Activated naive CD4-positive, alpha-beta T cell treated with Interleukin-2 at 50 U/mL for 16 hours (primary cell): ENCODE results near the gene TECTA.

Experiments used
- DNase-seq: peaks from one replicate; pipeline ENCODE4 v3.0.0-alpha.2; 2020

Gene TECTA, protein sequence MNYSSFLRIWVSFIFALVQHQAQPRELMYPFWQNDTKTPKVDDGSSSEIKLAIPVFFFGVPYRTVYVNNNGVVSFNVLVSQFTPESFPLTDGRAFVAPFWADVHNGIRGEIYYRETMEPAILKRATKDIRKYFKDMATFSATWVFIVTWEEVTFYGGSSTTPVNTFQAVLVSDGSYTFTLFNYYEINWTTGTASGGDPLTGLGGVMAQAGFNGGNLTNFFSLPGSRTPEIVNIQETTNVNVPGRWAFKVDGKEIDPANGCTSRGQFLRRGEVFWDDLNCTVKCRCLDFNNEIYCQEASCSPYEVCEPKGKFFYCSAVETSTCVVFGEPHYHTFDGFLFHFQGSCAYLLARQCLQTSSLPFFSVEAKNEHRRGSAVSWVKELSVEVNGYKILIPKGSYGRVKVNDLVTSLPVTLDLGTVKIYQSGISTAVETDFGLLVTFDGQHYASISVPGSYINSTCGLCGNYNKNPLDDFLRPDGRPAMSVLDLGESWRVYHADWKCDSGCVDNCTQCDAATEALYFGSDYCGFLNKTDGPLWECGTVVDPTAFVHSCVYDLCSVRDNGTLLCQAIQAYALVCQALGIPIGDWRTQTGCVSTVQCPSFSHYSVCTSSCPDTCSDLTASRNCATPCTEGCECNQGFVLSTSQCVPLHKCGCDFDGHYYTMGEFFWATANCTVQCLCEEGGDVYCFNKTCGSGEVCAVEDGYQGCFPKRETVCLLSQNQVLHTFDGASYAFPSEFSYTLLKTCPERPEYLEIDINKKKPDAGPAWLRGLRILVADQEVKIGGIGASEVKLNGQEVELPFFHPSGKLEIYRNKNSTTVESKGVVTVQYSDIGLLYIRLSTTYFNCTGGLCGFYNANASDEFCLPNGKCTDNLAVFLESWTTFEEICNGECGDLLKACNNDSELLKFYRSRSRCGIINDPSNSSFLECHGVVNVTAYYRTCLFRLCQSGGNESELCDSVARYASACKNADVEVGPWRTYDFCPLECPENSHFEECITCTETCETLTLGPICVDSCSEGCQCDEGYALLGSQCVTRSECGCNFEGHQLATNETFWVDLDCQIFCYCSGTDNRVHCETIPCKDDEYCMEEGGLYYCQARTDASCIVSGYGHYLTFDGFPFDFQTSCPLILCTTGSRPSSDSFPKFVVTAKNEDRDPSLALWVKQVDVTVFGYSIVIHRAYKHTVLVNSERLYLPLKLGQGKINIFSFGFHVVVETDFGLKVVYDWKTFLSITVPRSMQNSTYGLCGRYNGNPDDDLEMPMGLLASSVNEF (N-terminal part only)

DNA sequence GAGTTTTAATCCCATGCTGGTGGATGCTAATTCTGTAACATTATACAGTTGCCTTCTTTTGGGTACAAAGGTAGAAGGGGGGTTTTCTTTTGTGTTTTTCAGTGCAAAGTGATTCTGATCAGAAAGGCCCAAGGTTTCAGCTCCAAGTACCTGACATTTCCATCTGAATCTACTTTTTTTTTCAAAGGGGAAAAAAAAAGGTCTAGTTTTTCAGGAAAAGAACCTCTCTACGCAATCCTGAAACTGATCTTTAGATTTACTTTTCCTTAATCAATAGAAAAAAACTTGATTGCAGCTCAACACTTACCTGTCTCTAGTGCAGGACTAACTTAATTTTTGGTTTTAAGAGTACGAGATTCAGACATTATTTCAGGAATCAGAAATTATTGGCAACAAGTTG, at the start of gene TECTA:
Gene TECTA, plus strand, starts transcription at position 301 of the 400 bp plus-strand sequence. CDS start 1,423 bp downstream, outside the sequence.
- DNase-seq = no peak

DNA sequence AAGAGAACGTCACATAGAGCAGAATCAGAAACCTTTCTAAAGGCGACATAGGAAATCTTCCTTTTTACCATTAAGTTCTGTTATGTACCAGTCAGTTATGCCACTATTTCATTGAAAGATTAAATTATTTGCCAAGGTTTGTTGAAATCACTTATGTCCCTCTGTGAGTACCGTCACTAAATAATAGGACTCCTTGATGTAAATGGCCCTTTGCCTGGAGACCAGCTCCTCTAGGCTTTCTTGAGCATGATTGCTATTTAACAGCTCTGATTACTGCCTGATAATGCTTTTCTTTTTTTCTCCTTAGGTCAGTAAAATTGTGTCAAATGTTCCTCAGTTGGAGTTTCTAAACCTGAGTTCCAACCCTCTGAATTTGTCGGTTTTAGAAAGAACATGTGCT, 47.8 kb upstream of the TECTA start:
- no peak for DNase-seq

DNA sequence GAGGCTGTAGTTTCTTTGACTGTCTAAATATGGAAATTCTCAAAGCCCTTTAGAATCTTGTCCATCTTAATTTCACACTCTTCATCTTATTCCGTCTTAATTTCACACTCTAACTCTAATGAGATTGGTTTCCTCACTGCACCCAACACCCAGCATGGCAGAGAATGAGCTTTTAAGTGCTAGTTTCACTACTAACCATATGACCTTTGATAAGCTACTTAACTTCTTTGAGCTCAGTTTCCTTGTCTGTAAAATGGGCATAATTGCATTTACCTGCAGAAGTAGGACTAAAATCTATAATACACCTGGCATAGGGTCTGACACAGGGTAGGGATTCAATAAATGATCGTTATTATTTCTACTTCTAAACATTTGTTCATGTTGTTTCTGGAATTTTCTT, 46.8 kb upstream of the TECTA start:
- no peak for DNase-seq

DNA sequence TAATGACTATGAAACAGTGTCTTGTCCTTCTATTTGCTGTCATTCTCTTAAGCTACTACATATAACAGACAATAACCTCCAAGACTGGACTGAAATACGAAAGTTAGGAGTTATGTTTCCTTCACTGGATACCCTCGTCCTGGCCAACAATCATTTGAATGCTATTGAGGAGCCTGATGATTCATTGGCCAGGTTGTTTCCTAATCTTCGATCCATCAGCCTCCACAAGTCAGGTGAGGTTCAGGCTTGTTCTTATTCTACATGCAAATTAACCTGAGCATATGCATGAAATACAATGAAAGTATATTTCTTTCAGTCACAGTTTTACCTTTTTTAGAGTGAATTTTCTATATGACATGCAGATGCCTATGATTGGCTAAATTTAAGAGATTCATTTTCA, 46.0 kb upstream of the TECTA start:
- no peak for DNase-seq

DNA sequence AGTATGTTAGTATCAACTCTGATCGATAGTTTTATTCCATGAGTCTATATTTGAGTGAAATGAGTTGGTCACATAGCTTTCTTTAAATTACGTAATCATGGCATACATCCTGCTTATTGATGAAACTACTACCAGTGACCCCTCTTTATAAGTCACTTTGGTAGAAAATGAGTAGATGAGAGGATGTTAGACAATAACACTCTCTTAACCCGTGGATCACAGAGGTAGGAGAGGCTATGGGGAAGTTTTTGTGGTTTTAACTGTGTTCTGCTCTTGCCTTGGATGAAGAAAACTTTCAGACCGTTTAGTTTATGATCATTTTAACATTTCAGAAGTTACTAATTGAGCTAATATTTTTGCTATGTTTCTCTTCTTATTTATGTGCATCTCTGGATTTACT, 43.1 kb upstream of the TECTA start:
- no peak for DNase-seq

DNA sequence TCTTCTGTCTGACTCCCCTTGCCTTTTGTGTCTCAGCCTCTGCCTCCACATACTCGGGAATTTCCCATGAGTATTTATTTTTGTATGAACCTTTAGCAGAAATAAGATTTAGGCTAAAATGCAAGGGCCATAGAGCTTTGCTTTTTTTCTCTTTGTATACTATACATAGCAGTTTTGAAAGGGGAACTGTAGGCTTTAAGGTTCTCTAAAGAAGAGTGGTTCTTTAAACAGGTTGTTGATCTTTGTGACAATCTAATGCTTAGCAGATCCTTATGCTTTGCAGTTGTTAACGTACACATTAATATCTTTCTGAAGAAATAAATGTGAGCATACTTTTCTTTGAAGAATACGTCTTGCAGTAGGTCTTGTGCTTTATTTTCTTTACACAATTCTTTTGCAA, 42.1 kb upstream of the TECTA start:
- DNase-seq = no peak

DNA sequence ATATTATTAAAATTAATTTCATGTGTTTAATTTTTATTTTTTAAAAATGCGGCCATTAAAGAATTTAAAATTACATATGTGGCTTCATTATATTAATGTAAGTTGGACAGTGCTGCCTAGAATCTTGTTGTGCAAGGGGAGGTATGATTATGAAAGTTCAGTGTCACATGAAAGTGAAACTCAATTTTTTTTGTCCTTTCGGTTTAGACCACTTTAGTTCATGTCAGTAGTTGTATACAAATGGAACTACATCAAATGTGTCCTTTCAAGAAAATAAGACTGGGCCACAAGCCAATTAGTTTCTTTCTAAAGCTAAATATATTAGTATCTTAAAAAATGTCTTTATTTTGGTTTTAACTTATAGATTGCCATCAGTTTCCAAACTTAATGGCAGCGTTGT, 41.4 kb upstream of the TECTA start:
- DNase-seq = no peak

DNA sequence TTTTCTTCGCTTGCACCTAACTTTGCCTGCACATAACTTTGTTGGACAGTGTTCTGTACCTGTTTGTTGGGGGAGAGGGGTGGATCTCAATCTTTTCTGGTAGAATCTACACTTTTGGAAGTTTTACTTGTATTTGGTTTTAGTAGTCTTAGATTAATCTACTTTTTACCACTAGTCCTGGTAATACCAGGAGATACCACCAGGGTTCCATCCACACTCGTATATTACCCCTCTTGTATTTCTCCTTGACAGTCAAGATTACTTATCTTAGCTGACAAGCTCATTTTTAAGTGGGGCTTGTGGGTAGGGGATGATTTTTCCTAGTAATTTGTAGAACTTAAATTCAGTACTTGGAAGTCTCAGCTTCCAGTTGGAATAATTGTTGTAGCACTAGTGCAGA, 37.3 kb upstream of the TECTA start:
- no peak for DNase-seq

DNA sequence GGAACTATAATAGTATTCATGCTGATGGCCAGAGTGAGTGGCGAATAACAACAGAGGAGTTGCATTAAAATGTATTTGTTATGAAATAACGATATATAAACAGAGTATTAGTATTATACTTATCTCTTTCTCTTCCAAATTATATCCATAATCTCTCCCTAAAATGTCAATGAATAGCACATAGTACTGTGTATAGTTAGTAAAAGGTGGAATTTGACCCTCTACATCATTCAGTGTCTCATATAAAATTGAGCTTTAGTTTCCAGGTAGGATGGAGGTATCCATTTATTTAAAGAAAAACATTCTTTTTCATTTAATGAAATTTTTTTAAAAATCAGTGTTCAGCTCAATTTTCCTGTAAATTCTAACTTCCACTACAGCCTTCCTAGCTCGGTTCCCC, 34.4 kb upstream of the TECTA start:
- no peak for DNase-seq

DNA sequence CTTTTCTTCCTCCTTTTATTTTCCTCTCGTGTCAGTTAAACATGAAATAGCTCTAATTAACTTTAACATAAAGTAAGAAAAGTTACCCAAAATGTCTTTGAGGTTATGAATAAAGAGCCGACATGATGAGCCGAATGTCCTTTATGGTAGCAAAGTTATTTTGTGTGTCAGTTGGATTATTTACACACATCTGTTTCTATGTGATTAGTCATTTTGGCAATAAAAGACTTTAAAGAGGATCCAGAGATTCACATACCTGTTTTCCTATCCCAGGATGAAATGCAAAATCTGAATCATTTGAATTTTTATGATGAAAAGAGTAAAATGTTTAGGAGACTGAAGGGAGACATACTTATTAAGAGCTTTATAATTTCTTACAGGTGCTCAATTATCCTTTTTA, 34.0 kb upstream of the TECTA start:
- no peak for DNase-seq

DNA sequence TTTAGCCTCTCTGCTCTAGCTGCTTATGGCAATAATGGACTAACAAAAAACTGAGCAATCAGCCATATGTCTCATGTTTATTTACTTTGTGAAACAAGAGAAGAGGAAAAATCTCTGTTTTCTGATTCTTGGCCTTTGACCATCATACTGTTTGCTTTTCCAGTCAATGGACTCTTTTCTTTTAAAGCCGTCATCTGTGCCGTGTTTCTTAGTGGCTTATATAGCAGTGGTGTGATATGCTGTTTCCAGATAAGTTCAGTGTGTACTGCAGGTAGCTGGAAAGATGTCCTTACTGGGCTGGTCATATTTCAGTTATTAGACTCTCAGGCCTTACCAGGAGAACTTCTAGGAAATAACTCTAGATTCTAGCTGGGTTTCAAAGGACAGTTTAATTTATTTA, 33.6 kb upstream of the TECTA start:
- no peak for DNase-seq

DNA sequence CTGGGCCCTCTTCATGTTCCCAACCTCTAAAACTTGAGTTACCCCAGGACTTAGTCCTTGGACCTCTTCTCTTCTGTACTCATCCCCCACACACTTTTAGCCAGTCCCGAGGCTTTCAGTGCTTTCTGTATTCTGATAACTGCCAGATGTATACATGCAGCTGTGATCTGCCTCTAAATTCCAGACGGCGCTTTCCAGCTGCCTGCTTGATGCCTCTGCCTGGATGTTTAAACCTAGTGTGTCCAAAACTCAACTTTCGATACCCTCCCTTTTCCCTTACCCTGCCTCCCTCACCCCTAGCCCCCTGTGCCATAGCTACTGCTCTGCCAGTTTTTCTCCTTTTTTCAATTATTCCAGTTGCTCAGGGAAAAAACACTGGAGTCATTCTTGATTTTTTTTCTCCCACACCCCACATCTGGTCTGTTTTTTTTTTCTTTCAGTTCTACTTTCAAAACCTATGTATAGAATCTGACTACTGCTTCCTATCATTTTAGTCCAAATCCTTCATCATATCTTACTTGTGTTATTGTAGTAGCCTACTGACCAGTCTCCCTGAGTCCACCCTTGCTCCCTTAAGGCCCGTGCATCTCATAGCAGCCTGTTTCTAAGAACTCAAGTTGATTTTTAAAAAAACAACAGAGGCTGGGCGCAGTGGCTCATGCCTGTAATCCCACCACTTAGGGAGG, 32.9 kb upstream of the TECTA start:
- no peak for DNase-seq

DNA sequence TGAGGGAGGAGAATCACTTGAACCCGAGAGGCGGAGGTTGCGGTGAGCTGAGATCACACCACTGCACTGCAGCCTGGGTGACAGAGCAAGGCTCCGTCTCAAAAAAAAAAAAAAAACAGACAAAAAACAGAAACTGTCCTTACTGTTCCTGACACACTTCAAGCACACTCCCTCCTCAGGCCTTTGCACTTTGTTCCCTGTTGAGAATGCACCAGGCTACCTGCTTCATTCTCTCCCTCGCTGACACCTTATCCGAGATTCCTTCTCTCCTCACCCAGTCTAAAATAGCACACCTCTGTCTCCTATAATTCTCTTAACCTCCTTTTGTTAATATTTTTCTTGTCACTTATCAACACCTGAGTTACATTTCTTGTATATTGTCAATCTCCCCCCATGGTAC, 32.3 kb upstream of the TECTA start:
- DNase-seq = no peak

DNA sequence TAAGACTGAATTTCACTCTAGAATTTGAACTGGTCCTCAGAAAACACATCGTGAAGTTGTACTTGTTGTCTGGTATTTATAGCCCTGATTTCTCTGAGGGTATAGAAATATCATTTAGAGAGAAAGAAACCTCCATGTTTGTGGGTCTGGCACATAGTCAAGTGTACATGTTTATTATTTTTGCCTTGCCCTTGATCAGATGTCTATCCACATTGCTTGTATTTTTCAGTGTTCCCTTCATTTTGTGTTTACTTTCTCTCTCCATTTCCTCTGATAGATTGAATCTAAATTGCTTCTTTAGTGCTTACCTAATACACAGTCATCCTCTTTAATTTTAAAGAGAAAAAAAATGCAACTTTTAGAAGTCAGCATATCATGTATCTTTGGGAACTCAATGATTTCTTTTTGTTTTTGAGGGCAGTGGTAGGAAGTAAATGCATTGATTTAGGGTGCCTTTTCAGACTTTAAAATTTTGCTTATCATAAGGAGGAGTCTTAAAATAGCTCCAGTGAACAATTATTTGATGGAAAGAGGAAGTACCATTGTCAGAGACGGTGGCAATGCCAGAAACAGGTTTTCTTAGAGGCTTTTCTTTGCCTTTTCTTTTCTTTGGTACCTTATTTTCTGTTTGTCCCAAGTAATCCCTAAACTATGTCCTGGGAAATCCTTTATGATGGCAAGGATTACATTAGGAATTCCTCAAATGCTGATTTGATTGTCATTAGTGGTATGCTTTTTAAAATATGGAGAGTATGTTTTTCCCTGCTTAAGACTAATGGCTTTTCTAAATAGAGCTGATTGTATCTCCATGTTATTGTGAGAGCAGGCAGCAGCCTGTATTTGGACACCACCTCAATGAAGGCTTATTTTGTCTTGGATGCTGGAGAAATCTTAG, 29.8 kb upstream of the TECTA start:
- DNase-seq = no peak

DNA sequence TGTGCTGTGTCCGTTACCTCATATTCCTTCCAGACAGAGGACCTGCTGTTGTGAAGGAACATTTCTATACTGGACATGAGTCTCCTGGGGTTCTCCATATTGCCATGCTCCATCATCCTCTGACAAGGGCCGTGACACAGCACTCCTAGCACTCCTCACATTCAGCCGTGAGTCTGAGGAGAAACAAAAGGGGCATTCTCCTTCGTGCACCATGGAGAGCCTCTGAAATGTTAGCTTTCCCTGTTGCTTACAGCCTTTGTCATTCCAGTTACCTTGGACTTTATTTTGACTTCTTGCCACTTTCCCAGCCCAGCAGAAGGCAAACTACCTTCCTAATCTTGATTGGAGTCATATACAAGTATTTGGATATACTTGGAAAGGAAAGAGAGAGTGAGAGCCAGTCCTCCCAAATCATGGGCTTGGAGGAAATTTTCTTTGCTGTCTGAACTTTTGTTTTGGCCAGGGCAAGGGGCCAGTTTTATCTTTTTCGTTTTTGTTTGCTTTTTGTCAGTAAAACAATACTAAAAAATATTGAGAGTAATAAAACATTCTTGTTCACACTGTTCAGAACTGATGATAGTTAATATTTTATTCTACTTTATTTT, 29.1 kb upstream of the TECTA start:
- DNase-seq = no peak

DNA sequence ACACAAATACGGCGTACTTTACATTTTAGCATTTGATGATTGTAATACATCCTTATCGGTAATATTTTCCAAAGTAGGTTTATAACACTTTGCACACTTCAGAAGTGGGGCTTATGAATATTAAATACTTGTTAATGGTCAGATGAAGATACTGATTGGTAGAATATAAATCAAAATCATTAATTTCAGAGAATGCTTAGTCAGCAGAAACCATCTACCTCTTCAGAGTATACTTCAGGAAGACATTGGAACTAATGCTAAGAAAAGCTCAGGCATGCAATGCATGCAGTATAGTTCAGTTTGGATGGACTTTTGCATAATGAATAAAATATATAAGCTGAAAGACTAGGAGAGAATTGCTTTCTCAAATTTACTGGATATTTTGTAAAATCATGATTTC, 19.7 kb upstream of the TECTA start:
- no peak for DNase-seq

DNA sequence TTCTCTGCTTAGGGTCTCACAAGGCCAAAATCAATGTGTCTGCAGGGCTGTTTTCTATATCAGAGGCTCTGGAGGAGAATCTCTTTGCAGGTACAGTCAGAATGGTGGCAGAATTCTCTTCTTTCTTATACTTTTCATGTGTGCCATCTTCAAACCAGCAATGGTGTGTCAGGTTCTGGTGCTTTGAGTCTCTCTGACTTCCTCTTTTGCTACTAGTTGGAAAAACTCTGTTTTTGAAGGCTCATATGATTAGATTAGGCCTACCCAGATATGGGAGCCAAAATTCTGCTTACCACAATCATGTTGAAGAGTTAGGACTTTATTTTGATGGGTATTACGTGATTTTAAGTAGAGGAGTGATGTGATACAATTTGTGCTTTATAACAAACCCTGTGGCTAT, 18.8 kb upstream of the TECTA start:
- DNase-seq = no peak

DNA sequence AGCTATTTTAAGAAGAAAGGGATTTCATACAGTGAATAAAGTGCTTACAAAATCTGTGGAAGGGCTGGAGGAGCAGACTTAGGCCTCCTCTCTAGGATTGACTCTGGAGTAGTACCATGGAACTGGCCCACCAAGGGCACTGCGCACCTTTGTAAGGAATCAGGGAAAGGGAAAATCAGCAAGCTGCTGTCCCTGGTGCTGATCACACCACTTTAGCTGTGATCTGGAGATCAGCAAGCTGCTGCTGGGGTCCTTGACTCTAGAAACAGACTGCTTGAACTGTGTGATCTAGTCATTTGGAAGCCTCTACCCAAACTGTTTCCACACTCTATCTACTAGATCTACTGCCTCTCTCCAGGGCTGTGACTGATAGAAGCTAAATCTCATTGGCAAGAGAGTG, 18.4 kb upstream of the TECTA start:
- DNase-seq = no peak

DNA sequence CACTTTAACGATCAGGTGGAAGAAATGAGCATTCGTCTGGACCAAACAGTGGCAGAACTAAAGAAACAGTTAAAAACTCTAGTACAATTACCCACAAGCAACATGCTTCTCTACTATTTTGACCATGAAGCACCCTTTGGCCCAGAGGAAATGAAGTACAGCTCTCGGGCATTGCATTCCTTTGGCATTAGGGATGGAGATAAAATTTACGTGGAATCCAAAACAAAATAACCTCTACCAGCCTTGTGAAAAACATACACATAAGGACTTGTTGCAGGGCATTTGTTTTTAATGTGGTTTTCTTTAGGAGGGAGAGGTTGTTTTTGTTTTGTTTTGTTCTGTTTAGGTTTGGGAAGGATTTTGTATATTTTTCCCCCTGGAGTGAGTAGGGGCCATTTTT, 14.2 kb upstream of the TECTA start:
- no peak for DNase-seq

DNA sequence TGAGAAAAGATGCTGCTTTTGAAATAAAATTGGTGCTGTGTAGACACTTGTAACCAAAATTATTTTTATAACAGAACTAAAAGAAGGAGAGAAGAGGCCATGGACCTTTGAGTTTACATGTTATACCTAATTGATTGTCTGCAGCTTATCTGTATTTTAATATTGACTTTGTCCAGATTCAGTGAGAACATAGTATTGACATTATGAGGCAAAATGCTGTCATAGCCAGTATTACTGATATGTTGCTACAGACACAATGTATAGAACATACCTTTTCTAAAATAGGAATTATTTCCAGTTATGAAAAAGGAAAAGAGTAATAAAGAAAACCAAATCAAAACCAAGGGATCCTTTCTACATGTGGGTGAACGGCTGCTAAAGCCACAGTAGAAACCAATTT, 11.5 kb upstream of the TECTA start:
- no peak for DNase-seq

DNA sequence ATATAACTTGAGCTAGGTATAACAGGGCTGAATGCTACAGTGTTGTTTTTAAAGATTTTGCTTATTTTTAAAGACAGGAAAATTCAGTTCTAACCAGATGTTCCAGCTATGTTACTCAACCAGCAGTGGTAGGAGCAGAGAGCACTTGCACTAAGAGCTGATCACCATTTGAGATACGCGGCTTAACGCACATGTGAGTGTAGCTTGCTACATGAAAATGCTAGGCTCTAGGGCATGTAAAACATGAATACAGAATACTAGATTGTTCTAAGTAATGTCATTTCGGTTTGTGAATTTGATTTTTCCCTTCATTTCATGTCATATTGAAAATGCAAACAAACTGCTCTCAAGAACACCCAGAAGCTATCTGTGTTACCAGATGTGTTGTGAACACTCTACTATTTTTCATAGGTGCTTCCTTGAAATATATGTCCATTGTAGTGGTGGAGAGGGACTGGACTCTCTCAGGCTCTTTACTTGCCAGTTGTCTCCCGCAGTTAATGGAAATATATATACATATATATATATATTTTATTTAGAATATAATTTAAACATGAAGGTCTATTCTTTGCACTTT, 10.8 kb upstream of the TECTA start:
- no peak for DNase-seq
